Fibroblast of mammary gland (primary cell): ENCODE results near the gene DNM1L.

Experiments used
- DNase-seq: peaks from one replicate; pipeline ENCODE4 v3.0.0-alpha.2; 2010; ENCODE audit warnings: low read depth
- H3K4me3 ChIP-seq: 2 replicates; pipeline ENCODE4 v1.5.1; 2011; ENCODE audit warnings: low read depth, mild to moderate bottlenecking, low read length, moderate library complexity; ENCODE audit not compliant: control insufficient read depth
- CTCF ChIP-seq: conservative IDR thresholded peaks from 2 replicates; pipeline ENCODE4 v1.5.1; 2011; ENCODE audit warnings: low read depth, low read length, inconsistent platforms; ENCODE audit not compliant: control insufficient read depth, insufficient read depth

The DNM1L gene

GRCh38 chr12:32780071-32780470, 101.0 kb downstream of the DNM1L start:
- DNase-seq, result peak; percentile 7
- no peak for TF ChIP-seq CTCF

GRCh38 chr12:32783029-32783428, 103.9 kb downstream of the DNM1L start:
- TF ChIP-seq CTCF, result no peak
- DNase-seq, result no peak

More at GRCh38 chr12:32780071-32780470, 101.0 kb downstream of the DNM1L start:
- no peak overlapping the region for H3K4me3 ChIP-seq

GRCh38 chr12:32785557-32785956, 106.5 kb downstream of the DNM1L start:
- no peak for TF ChIP-seq CTCF

More at GRCh38 chr12:32783029-32783428, 103.9 kb downstream of the DNM1L start:
- H3K4me3 ChIP-seq, result no peak overlapping the region

GRCh38 chr12:32788405-32788804, 109.3 kb downstream of the DNM1L start:
- H3K4me3 ChIP-seq, result no peak overlapping the region
- no peak for DNase-seq
- TF ChIP-seq CTCF, result no peak

More at GRCh38 chr12:32785557-32785956, 106.5 kb downstream of the DNM1L start:
- H3K4me3 ChIP-seq, result no peak overlapping the region
- DNase-seq, result no peak

- no peak for DNase-seq
- no peak overlapping the region for H3K4me3 ChIP-seq
- no peak for TF ChIP-seq CTCF
These were observed 110.3 kb downstream of the DNM1L start for GRCh38 chr12:32789446-32789845.

GRCh38 chr12:32789916-32790315, 110.8 kb downstream of the DNM1L start:
- DNase-seq, result no peak
- H3K4me3 ChIP-seq, result no peak overlapping the region
- TF ChIP-seq CTCF, result no peak

- no peak overlapping the region for H3K4me3 ChIP-seq
- DNase-seq, result no peak
- no peak for TF ChIP-seq CTCF
These were observed 115.2 kb downstream of the DNM1L start for GRCh38 chr12:32794281-32794680.
